Neuron (in vitro differentiated cells): ENCODE results near the gene FAM120AOS.
"Not testable (repeated sequence)": the region's sequence is repeated elsewhere in the genome, so short reads cannot be mapped to it uniquely, and the experiment has no call there.

ENCODE experiments used
- H2AFZ ChIP-seq: one replicate; pipeline ENCODE4 v1.6.1; 2013; ENCODE audit warnings: low read depth, mild to moderate bottlenecking, inconsistent platforms, low read length, moderate library complexity
- H3K27me3 ChIP-seq: one replicate; pipeline ENCODE4 v1.6.1; 2013; ENCODE audit warnings: low read length; ENCODE audit not compliant: insufficient read depth
- H3K36me3 ChIP-seq: one replicate; pipeline ENCODE4 v1.6.1; 2013; ENCODE audit warnings: low read length; ENCODE audit not compliant: insufficient read depth
- H3K4me1 ChIP-seq: one replicate; pipeline ENCODE4 v1.6.1; 2013; ENCODE audit warnings: low read length; ENCODE audit not compliant: insufficient read depth
- H3K4me3 ChIP-seq: 2 replicates; pipeline ENCODE4 v1.5.1; 2013; ENCODE audit warnings: mild to moderate bottlenecking, low read length, moderate library complexity
- H3K9me3 ChIP-seq: one replicate; pipeline ENCODE4 v1.6.1; 2013; ENCODE audit warnings: low read length

Gene FAM120AOS

GRCh38 chr9:93447655-93448054, 5.7 kb downstream of the FAM120AOS start:
- H2AFZ ChIP-seq: no peak overlapping the region
- H3K9me3 ChIP-seq: no peaks in the 10 kb centered on the region
- peaks cover 31% of the 10 kb centered on the region for H3K36me3 ChIP-seq
- no peak overlapping the region for H3K4me3 ChIP-seq
- H3K4me1 ChIP-seq: peaks cover 10% of the 10 kb centered on the region
- H3K27me3 ChIP-seq: no peaks in the 10 kb centered on the region

GRCh38 chr9:93446073-93446472, 7.3 kb downstream of the FAM120AOS start:
- Histone ChIP-seq H3K9me3 (no peaks in the 10 kb centered on the region), H3K4me1 (peaks cover 10% of the 10 kb centered on the region), H3K4me3 (no peak overlapping the region), H3K36me3 (peaks cover 31% of the 10 kb centered on the region), H2AFZ (no peak overlapping the region), H3K27me3 (no peaks in the 10 kb centered on the region)

GRCh38 chr9:93440896-93441580, 12.3 kb downstream of the FAM120AOS start:
- no peaks in the 10 kb centered on the region for H3K27me3 ChIP-seq
- H3K4me1 ChIP-seq: peaks cover 22% of the 10 kb centered on the region
- no peak overlapping the region for H2AFZ ChIP-seq
- no peak overlapping the region for H3K4me3 ChIP-seq
- no peaks in the 10 kb centered on the region for H3K9me3 ChIP-seq
- peaks cover 3% of the 10 kb centered on the region for H3K36me3 ChIP-seq

GRCh38 chr9:93439301-93439700, 14.1 kb downstream of the FAM120AOS start:
- H3K4me3 ChIP-seq, H3K36me3 ChIP-seq, H2AFZ ChIP-seq: not testable (repeated sequence)

GRCh38 chr9:93437996-93438395, 15.4 kb downstream of the FAM120AOS start:
- Histone ChIP-seq H3K27me3 (no peaks in the 10 kb centered on the region), H3K9me3 (no peaks in the 10 kb centered on the region)

More at GRCh38 chr9:93439301-93439700, 14.1 kb downstream of the FAM120AOS start:
- not testable (repeated sequence) for H3K27me3 ChIP-seq, H3K9me3 ChIP-seq
- peaks cover 19% of the 10 kb centered on the region for H3K4me1 ChIP-seq

GRCh38 chr9:93436655-93437407, 16.6 kb downstream of the FAM120AOS start:
- no peaks in the 10 kb centered on the region for H3K9me3 ChIP-seq
- no peaks in the 10 kb centered on the region for H3K27me3 ChIP-seq
- no peaks in the 10 kb centered on the region for H3K36me3 ChIP-seq
- peaks cover 19% of the 10 kb centered on the region for H3K4me1 ChIP-seq
- no peak overlapping the region for H3K4me3 ChIP-seq
- no peak overlapping the region for H2AFZ ChIP-seq

More at GRCh38 chr9:93437996-93438395, 15.4 kb downstream of the FAM120AOS start:
- no peak overlapping the region for H2AFZ ChIP-seq
- H3K4me1 ChIP-seq: peaks cover 19% of the 10 kb centered on the region
- H3K36me3 ChIP-seq: no peaks in the 10 kb centered on the region
- H3K4me3 ChIP-seq: no peak overlapping the region

- Histone ChIP-seq H3K36me3 (no peaks in the 10 kb centered on the region), H2AFZ (no peak overlapping the region), H3K4me1 (peaks cover 19% of the 10 kb centered on the region), H3K4me3 (no peak overlapping the region), H3K27me3 (no peaks in the 10 kb centered on the region), H3K9me3 (no peaks in the 10 kb centered on the region)
These were observed 17.2 kb downstream of the FAM120AOS start for GRCh38 chr9:93436218-93436617.

GRCh38 chr9:93435386-93435785, 18.0 kb downstream of the FAM120AOS start:
- Histone ChIP-seq H2AFZ (no peak overlapping the region), H3K4me1 (peaks cover 19% of the 10 kb centered on the region), H3K4me3 (no peak overlapping the region), H3K36me3 (no peaks in the 10 kb centered on the region), H3K9me3 (no peaks in the 10 kb centered on the region), H3K27me3 (no peaks in the 10 kb centered on the region)

GRCh38 chr9:93434056-93434455, 19.3 kb downstream of the FAM120AOS start:
- H3K27me3 ChIP-seq: no peaks in the 10 kb centered on the region
- H3K4me1 ChIP-seq: peaks cover 19% of the 10 kb centered on the region
- no peaks in the 10 kb centered on the region for H3K36me3 ChIP-seq
- no peak overlapping the region for H2AFZ ChIP-seq
- no peak overlapping the region for H3K4me3 ChIP-seq
- H3K9me3 ChIP-seq: no peaks in the 10 kb centered on the region

- no peaks in the 10 kb centered on the region for H3K36me3 ChIP-seq
- no peak overlapping the region for H3K4me3 ChIP-seq
- no peaks in the 10 kb centered on the region for H3K9me3 ChIP-seq
- no peak overlapping the region for H2AFZ ChIP-seq
- H3K27me3 ChIP-seq: no peaks in the 10 kb centered on the region
- peaks cover 12% of the 10 kb centered on the region for H3K4me1 ChIP-seq
These were observed 20.4 kb downstream of the FAM120AOS start for GRCh38 chr9:93432964-93433363.

GRCh38 chr9:93431539-93432105, 21.8 kb downstream of the FAM120AOS start:
- H2AFZ ChIP-seq: peak overlapping the region; percentile 45
- H3K36me3 ChIP-seq: no peaks in the 10 kb centered on the region
- H3K4me3 ChIP-seq: no peak overlapping the region
- H3K9me3 ChIP-seq: no peaks in the 10 kb centered on the region
- H3K27me3 ChIP-seq: no peaks in the 10 kb centered on the region
- H3K4me1 ChIP-seq: no peaks in the 10 kb centered on the region

GRCh38 chr9:93427655-93428379, 25.6 kb downstream of the FAM120AOS start:
- H3K27me3 ChIP-seq: no peaks in the 10 kb centered on the region
- H3K9me3 ChIP-seq: no peaks in the 10 kb centered on the region
- H2AFZ ChIP-seq: no peak overlapping the region
- no peaks in the 10 kb centered on the region for H3K36me3 ChIP-seq
- H3K4me3 ChIP-seq: no peak overlapping the region
- H3K4me1 ChIP-seq: no peaks in the 10 kb centered on the region
